ENCODE results near the gene RING1.

- no peak for TF ChIP-seq EZH2phosphoT487 (IDR thresholded peaks at IDR 0.05; ENCODE audit: borderline replicate concordance)
- no peak for TF ChIP-seq ATF3 (IDR thresholded peaks at IDR 0.05)
- TF ChIP-seq EZH2 (IDR thresholded peaks at IDR 0.05), result no peak
- TF ChIP-seq POLR2AphosphoS5 (IDR thresholded peaks at IDR 0.05; ENCODE audit: low read depth, low read length), result no peak
- TF ChIP-seq CTCF (IDR thresholded peaks at IDR 0.05 in 2 of 3, conservative IDR thresholded peaks at IDR 0.05 in 1 of 3; ENCODE audit: borderline replicate concordance in 1 of 3, insufficient read depth in 1 of 3, low read depth in 2 of 3, low read length in 2 of 3), result no peak
- TF ChIP-seq YY1 (IDR thresholded peaks at IDR 0.05; ENCODE audit: extremely low read depth, insufficient replicate concordance, low read depth, low read length), result no peak
- no peak for TF ChIP-seq RAD21 (IDR thresholded peaks at IDR 0.05; ENCODE audit: low read depth)
Observed at GRCh38 chr6:33248643-33248931, 40.3 kb downstream of the RING1 start.

Data from HCT116 (cell line).